K562 (cell line): ENCODE data around the gene BIRC7. TPM values are rescaled to one million over a fixed set of nuclear protein-coding genes. Genes with fewer than 3 reads are reported as not detected.

Experiments
- ATAC-seq: fragments of 200-7000 bp; cut with Tn5 transposase; 3 replicates; pipeline ENCODE4 v1.9.1; 2020; ENCODE audit warnings: moderate library complexity
- BruUV-seq: library from RNA; stranded (reverse); fragments of 400-500 nt; replicated peaks from 2 replicates; lab custom pipeline; 2021; lab: Mats Ljungman, UMichigan
- CTCF ChIA-PET: fragments of 300-600 bp; formaldehyde crosslinking; extraction: SDS; loops from one replicate; lab custom pipeline; 2021; ENCODE audit warnings: low intra/inter-chr PET ratio; lab: Yijun Ruan, JAX
- POLR2A ChIA-PET: fragments of 300-600, 350-650 bp; sonication (Branson Sonifier 250); formaldehyde crosslinking; extraction: SDS; loops from one replicate; lab custom pipeline; 2021; ENCODE audit warnings: antibody characterized with exemption, inconsistent platforms; lab: Yijun Ruan, JAX
- DNase-seq, 4 experiments: peaks; one replicate each; pipeline versions ENCODE4 v3.0.0 to v3.0.0-alpha.2; 2011 to 2018; ENCODE audit warnings: low spot score in 3 of 4, mixed read lengths in 3 of 4; ENCODE audit errors: extremely low read depth in 1 of 4
- FAIRE-seq: peaks from 2 replicates; lab custom pipeline; 2011; peaks lifted over from hg19 to GRCh38; lab: Jason Lieb, UNC
- H2AFZ ChIP-seq: 2 replicates; pipeline ENCODE4 v1.6.0; 2011; ENCODE audit warnings: low read depth, low read length, control low read depth, inconsistent platforms
- H3K27ac ChIP-seq: fragments of 200-600 bp; 3 replicates; pipeline ENCODE4 v1.8.0; 2011; ENCODE audit warnings: low read depth, mild to moderate bottlenecking, control low read depth, inconsistent platforms, low read length, moderate library complexity, mixed read lengths; ENCODE audit errors: extremely low read depth
- H3K27me3 ChIP-seq, 2 experiments: fragments of 300-600 bp in 1 of 2; 2 replicates in 1 of 2; 3 replicates in 1 of 2; pipeline versions ENCODE4 v1.6.0 to v1.8.0; 2011; ENCODE audit warnings: inconsistent platforms in 2 of 2, low read length in 2 of 2, mild to moderate bottlenecking in 1 of 2, mixed read lengths in 1 of 2, moderate library complexity in 1 of 2; ENCODE audit not compliant: control insufficient read depth in 2 of 2, insufficient read depth in 2 of 2
- H3K36me3 ChIP-seq: fragments of 300-600 bp; 3 replicates; pipeline ENCODE4 v1.8.0; 2011; ENCODE audit warnings: mild to moderate bottlenecking, low read length, inconsistent platforms; ENCODE audit not compliant: control insufficient read depth, insufficient read depth
- H3K4me1 ChIP-seq, 2 experiments: fragments of 200-600 bp in 1 of 2; replicated peaks in 1 of 2; 2 replicates in 1 of 2; 3 replicates in 1 of 2; pipeline versions ENCODE4 v1.5.1 to v1.8.0; 2011; ENCODE audit warnings: inconsistent platforms in 2 of 2, low read length in 2 of 2, mild to moderate bottlenecking in 1 of 2, mixed read lengths in 1 of 2, moderate library complexity in 1 of 2; ENCODE audit not compliant: control insufficient read depth in 2 of 2, insufficient read depth in 2 of 2
- H3K4me2 ChIP-seq: 2 replicates; pipeline ENCODE4 v1.6.1; 2011; ENCODE audit warnings: low read length, control low read depth, inconsistent platforms, mixed read lengths; ENCODE audit not compliant: insufficient read depth
- H3K4me3 ChIP-seq: fragments of 200-600 bp; sonication (generic), shearing (Covaris generic); 2 replicates; pipeline ENCODE4 v1.5.1; 2016; ENCODE audit warnings: control low read depth, inconsistent platforms
- H3K79me2 ChIP-seq: fragments of 200-600 bp; 3 replicates; pipeline ENCODE4 v1.8.0; 2011; ENCODE audit warnings: low read length, inconsistent platforms; ENCODE audit not compliant: control insufficient read depth, insufficient read depth
- H3K9ac ChIP-seq, 2 experiments: 2 replicates each; pipeline versions ENCODE4 v1.6.0 to v1.6.1; 2011; ENCODE audit warnings: low read depth in 2 of 2, low read length in 2 of 2, control low read depth in 1 of 2, inconsistent platforms in 1 of 2, mild to moderate bottlenecking in 1 of 2, mixed read lengths in 1 of 2; ENCODE audit not compliant: insufficient read depth in 1 of 2
- H3K9me1 ChIP-seq: one replicate; pipeline ENCODE4 v1.6.0; 2011; ENCODE audit warnings: inconsistent platforms, mild to moderate bottlenecking, low read length, moderate library complexity; ENCODE audit not compliant: control insufficient read depth, insufficient read depth
- H3K9me3 ChIP-seq: replicated peaks from 2 replicates; pipeline ENCODE4 v1.5.1; 2011; ENCODE audit warnings: low read depth, low read length, inconsistent platforms; ENCODE audit not compliant: control insufficient read depth, insufficient read depth
- H4K20me1 ChIP-seq: replicated peaks from 2 replicates; pipeline ENCODE4 v1.6.1; 2011; ENCODE audit warnings: low read length, inconsistent platforms, mixed read lengths; ENCODE audit not compliant: control insufficient read depth, insufficient read depth
- C11orf30 ChIP-seq: fragments of 450-650 bp; IDR thresholded peaks from 2 replicates; pipeline ENCODE4 v1.6.1; 2016; ENCODE audit warnings: low read depth, mild to moderate bottlenecking
- HDAC6 ChIP-seq: IDR thresholded peaks from 2 replicates; pipeline ENCODE4 v1.6.1; 2012; ENCODE audit warnings: low read depth, mild to moderate bottlenecking, control low read depth, inconsistent platforms, low read length, moderate library complexity
- MAFG ChIP-seq: fragments of 450-650 bp; conservative IDR thresholded peaks from 2 replicates; pipeline ENCODE4 v1.6.1; 2016; ENCODE audit warnings: missing genetic modification characterization, missing compliant biosample characterization
- NFE2 ChIP-seq: IDR thresholded peaks from 2 replicates; pipeline ENCODE4 v1.6.1; 2014; ENCODE audit warnings: antibody characterized with exemption, low read depth
- POLR2A ChIP-seq: fragments of 450-650 bp; conservative IDR thresholded peaks from 2 replicates; pipeline ENCODE4 v1.6.1; 2016
- ZNF316 ChIP-seq: fragments of 450-650 bp; IDR thresholded peaks from 2 replicates; pipeline ENCODE4 v1.6.1; 2016
- WGBS: fragments of 100-300 bp; shearing (Covaris generic); methylation state at CpG from one replicate; pipeline ENCODE4 v1.1.6; 2016; ENCODE audit warnings: low coverage, mixed read lengths; ENCODE audit not compliant: insufficient coverage; ENCODE audit errors: missing lambda C conversion rate; 5-methylcytosine and 5-hydroxymethylcytosine counted together
- in situ Hi-C: fragments of 300-500 bp; cut with MboI; formaldehyde crosslinking; loops from 4 replicates; pipeline ENCODE4 v1.15.0; 2018; ENCODE audit warnings: inconsistent platforms, mixed read lengths
- intact Hi-C: fragments of 100-400 bp; cut with micrococcal nuclease; formaldehyde crosslinking; loops from 2 replicates; pipeline ENCODE4 v1.14.2; 2022
- polyA plus RNA-seq, 8 experiments: library from polyadenylated mRNA; depleted of rRNA in 4 of 8; stranded (reverse) in 5 of 8; unstranded in 3 of 8; fragments of >200 nt; fragmentation: Nextera tagmentation in 2 of 8; fragmentation: Illumina TruSeq in 1 of 8; extraction: Ambion mirVana in 2 of 8; extraction: Trizol in 1 of 8; gene quantifications; 2 replicates each; pipeline versions ENCODE4 v1.2.1 to v1.2.3, GENCODE V29; 2011 to 2014; ENCODE audit warnings: inconsistent platforms in 1 of 8, missing spikeins in 1 of 8
- total RNA-seq, 7 experiments: library from RNA; depleted of rRNA in 6 of 7; stranded (reverse); fragments of >200 nt in 6 of 7; fragmentation: Illumina TruSeq in 2 of 7; extraction: Trizol in 2 of 7; gene quantifications; 2 replicates each; pipeline versions ENCODE4 v1.2.1 to v1.2.3, GENCODE V29; 2011 to 2021; ENCODE audit warnings: low replicate concordance in 1 of 7
- TF ChIP-seq, protein P1 (sequence below): sonication (generic); formaldehyde crosslinking; IDR thresholded peaks from 2 replicates; pipeline ENCODE4 v1.8.1; 2023; ENCODE audit warnings: mild to moderate bottlenecking, missing genetic modification reagents
- TF ChIP-seq, protein P2 (sequence below): fragments of 250-450 bp; sonication (Bioruptor Pico); IDR thresholded peaks from 2 replicates; pipeline ENCODE4 v1.6.1; 2021; ENCODE audit warnings: mild to moderate bottlenecking

The BIRC7 gene
- total and polyA plus RNA-seq, 9 of the 15 experiments (the other 6 are each of a cell fraction or from before 2014, with no cell fraction given), result 0.14 to 0.19 (median 0.16) TPM; not detected in 5

DNA sequence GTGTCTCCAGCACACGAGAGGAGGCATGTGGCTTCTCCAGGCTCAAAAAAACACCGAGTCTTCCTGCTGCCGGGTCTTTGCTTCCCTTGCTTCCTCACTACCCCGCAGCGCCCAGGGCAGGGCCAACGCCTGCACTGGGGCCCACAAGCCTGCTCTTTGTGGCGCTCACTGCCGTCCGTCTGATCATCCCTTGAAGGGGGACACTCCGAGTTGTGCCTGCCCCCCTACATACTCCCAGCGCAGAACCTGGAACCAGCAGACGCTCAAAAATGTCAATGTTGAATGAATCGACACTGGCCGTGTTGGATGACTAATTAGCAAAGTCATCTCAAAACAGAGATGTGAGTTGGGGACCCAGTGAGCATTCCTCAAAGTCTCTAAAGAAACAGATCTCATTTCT is 28.8 kb downstream of the BIRC7 start:
- intact Hi-C loops, result no loop called here

More for the DNA sequence above, 28.8 kb downstream of the BIRC7 start:
- Histone ChIP-seq H3K4me1 (peaks cover 11 to 24% of the 10 kb centered on the region in 2 experiments), H3K4me2 (no peak overlapping the region), H3K79me2 (no peaks in the 10 kb centered on the region), H3K36me3 (no peaks in the 10 kb centered on the region), H3K9me1 (no peaks in the 10 kb centered on the region), H3K27me3 (peaks cover 18 to 54% of the 10 kb centered on the region in 2 experiments), H3K9me3 (no peaks in the 10 kb centered on the region), H2AFZ (peak overlapping the region; percentile 33), H4K20me1 (0 out of 2 replicates have a peak, but pooled peaks cover 7% of the 10 kb centered on the region), H3K4me3 (no peak overlapping the region), H3K27ac (no peak overlapping the region), H3K9ac (peak overlapping the region in 1 of 2 experiments; percentile 52; a peak in 1 of 4 replicates)
- no TSS peak for BruUV-seq
- WGBS, result 32% methylated on average over 10 of the region's 14 CpGs
- peak in 1 of 4 experiments; percentile 13 for DNase-seq
- in situ Hi-C loops, result no loop called here
- CTCF ChIA-PET, result no interaction called here
- ATAC-seq, result peak; percentile 18; the same call in 2 of the 3 replicates
- POLR2A ChIA-PET, result interaction anchor here (0.7 to 1.1 kb wide), 2 partner anchors 23 to 66 kb away, joined by 3 read pairs; no protein-coding TSS in a partner anchor
- TF ChIP-seq MAFG (tag) (peak; percentile 64), POLR2A (no peak), C11orf30 (0 out of 2 replicates have a peak, but pooled peaks have one; percentile 34), HDAC6 (no peak), NFE2 (peak; percentile 30; the same call in 1 of the 2 replicates), ZNF316 (peak; percentile 31; the same call in 1 of the 2 replicates)
- TF ChIP-seq, protein P1, sequence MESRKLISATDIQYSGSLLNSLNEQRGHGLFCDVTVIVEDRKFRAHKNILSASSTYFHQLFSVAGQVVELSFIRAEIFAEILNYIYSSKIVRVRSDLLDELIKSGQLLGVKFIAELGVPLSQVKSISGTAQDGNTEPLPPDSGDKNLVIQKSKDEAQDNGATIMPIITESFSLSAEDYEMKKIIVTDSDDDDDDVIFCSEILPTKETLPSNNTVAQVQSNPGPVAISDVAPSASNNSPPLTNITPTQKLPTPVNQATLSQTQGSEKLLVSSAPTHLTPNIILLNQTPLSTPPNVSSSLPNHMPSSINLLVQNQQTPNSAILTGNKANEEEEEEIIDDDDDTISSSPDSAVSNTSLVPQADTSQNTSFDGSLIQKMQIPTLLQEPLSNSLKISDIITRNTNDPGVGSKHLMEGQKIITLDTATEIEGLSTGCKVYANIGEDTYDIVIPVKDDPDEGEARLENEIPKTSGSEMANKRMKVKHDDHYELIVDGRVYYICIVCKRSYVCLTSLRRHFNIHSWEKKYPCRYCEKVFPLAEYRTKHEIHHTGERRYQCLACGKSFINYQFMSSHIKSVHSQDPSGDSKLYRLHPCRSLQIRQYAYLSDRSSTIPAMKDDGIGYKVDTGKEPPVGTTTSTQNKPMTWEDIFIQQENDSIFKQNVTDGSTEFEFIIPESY (CRISPR knock-in tag), result 0 out of 2 replicates have a peak, but pooled peaks have one; percentile 27
- TF ChIP-seq, protein P2, sequence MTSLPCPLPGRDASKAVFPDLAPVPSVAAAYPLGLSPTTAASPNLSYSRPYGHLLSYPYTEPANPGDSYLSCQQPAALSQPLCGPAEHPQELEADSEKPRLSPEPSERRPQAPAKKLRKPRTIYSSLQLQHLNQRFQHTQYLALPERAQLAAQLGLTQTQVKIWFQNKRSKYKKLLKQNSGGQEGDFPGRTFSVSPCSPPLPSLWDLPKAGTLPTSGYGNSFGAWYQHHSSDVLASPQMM (CRISPR knock-in tag), result no peak
- peak; percentile 32 for FAIRE-seq
